GM21576 (cell line): ENCODE data around the gene SSNA1.

Source experiments
- ATAC-seq: cut with Tn5 transposase; IDR thresholded peaks from one replicate; pipeline ENCODE4 v1.9.1; 2021; ENCODE audit warnings: mild to moderate bottlenecking, moderate library complexity; ENCODE audit not compliant: unreplicated experiment

SSNA1 gene

GRCh38 chr9:137198902-137199283 is 10.4 kb downstream of the SSNA1 start:
- no peak for ATAC-seq

- no peak for ATAC-seq
Observed at GRCh38 chr9:137199411-137200121, 11.1 kb downstream of the SSNA1 start.

- peak; percentile 91 for ATAC-seq
Observed at GRCh38 chr9:137200311-137201204, 12.1 kb downstream of the SSNA1 start, which contains the start of gene TPRN. Gene TPRN, minus strand, starts transcription at chr9:137200741. Its CDS starts 30 bp downstream, at chr9:137200711.

- no peak for ATAC-seq
Observed at GRCh38 chr9:137201205-137201868, 12.9 kb downstream of the SSNA1 start.

- ATAC-seq = no peak
Observed at GRCh38 chr9:137202966-137203365, 14.5 kb downstream of the SSNA1 start.

- ATAC-seq = no peak
Observed at GRCh38 chr9:137204731-137205125, 16.3 kb downstream of the SSNA1 start.

GRCh38 chr9:137205126-137206069 is 16.9 kb downstream of the SSNA1 start, which contains the start of the genes NDOR1 and TMEM203:
Gene NDOR1, plus strand, starts transcription at chr9:137205700. Its CDS starts 78 bp downstream, at chr9:137205778.
Gene TMEM203, minus strand, starts transcription at chr9:137205648. Its CDS starts 234 bp downstream, at chr9:137205414.
- ATAC-seq = peak; percentile 45

- no peak for ATAC-seq
Observed at GRCh38 chr9:137206602-137207001, 18.1 kb downstream of the SSNA1 start.

GRCh38 chr9:137211532-137211931 is 23.1 kb downstream of the SSNA1 start:
- ATAC-seq = no peak

- ATAC-seq = no peak
Observed at GRCh38 chr9:137212520-137212919, 24.0 kb downstream of the SSNA1 start.

- no peak for ATAC-seq
Observed at GRCh38 chr9:137213160-137214060, 24.9 kb downstream of the SSNA1 start.

GRCh38 chr9:137214620-137215019 is 26.1 kb downstream of the SSNA1 start:
- no peak for ATAC-seq

GRCh38 chr9:137215196-137215986 is 26.9 kb downstream of the SSNA1 start:
- ATAC-seq = no peak

GRCh38 chr9:137216188-137216965 is 27.9 kb downstream of the SSNA1 start:
- ATAC-seq = no peak

- ATAC-seq = no peak
Observed at GRCh38 chr9:137217276-137218211, 29.1 kb downstream of the SSNA1 start.

- ATAC-seq = no peak
Observed at GRCh38 chr9:137218212-137218753, 29.8 kb downstream of the SSNA1 start.
